AG08396 (cell line): ENCODE data around the gene BACH2.
"Not testable (repeated sequence)": the region's sequence is repeated elsewhere in the genome, so short reads cannot be mapped to it uniquely, and the experiment has no call there.

ENCODE experiments used
- DNase-seq: peaks from one replicate; pipeline ENCODE4 v3.0.0; 2012; ENCODE audit warnings: low spot score, mixed read lengths

BACH2 gene

DNA sequence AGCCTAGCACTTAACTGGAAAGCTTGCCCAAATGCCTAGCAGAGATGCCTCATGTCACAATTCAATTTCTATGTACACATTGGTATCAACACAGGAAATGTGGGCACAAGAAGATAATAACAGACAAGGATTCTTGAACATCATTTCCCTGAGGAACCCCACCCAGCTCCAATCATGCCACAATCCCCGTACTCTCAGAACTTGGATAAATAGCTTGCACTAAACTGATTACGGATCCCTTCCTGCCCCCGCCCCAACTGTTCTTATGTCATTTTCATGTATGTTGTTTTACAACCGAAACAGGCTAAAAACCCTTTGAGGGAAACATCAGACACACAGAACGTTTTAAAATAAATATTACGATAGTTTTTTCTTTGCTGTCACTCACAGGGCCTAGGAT is 87.1 kb downstream of the BACH2 start:
- no peak for DNase-seq

DNA sequence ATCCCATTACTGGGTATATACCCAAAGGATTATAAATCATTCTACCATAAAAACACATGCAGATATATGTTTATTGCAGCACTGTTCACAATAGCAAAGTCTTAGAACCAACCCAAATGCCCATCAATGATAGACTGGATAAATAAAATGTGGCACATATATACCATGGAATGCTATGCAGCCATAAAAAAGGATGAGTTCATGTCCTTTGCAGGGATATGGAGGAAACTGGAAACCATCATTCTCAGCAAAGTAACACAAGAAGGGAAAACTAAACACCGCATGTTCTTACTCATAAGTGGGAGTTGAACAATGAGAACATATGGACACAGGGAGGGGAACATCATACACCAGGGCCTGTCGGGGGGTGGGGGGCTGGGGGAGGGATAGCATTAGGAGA is 88.0 kb downstream of the BACH2 start:
- DNase-seq = not testable (repeated sequence)

DNA sequence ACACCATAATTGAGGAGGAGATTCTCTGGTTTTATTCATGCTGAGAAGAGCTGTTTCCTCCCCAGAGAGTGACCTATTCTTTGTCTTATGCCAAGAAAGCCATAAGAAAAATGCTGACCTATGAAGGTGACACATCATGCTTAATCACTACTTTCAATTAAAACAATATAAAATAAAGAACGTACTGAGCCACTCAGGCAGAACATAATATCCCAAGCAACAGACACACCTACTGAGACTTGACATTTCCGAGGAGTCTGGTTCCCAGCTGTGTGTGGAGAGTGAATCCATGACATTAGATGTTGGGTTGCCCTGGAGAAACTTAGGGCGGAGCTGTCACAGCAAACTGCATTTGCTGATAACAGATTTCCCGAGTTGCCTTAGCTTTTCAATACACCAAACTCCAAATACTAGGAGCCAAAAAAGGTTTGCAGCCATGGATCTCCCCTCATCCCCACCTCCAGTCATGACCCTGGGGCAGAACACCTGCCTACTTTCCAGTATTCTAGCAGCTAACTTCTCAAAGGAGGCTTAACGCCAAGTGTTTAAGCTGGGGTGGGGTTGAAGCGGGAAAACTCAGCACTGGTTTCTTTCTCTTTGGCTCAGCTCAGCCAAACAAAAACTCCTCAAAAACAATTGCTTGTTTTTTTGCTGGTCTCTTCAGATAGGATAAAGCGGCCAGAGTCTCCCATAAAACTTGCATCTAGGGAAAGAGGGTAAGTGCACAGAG is 92.2 kb downstream of the BACH2 start:
- no peak for DNase-seq

DNA sequence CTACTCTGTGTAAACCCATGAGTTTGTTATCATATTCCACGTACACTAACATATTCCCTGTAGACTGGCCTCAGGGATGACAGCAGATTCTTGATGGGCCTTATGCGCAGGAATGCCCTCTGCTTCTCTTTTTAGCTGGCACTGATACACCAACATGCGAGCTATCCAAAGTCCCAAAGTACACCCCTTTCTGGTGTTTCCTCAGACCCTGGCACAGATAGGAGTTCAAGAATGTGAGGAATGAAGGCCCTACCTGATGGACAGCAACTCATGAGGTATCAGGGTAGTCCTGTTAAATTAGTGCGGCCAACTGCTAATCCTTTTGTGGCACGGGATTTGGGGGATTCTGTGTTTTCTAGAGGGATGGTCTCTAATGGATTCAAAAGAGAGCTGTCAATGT is 93.0 kb downstream of the BACH2 start:
- no peak for DNase-seq

DNA sequence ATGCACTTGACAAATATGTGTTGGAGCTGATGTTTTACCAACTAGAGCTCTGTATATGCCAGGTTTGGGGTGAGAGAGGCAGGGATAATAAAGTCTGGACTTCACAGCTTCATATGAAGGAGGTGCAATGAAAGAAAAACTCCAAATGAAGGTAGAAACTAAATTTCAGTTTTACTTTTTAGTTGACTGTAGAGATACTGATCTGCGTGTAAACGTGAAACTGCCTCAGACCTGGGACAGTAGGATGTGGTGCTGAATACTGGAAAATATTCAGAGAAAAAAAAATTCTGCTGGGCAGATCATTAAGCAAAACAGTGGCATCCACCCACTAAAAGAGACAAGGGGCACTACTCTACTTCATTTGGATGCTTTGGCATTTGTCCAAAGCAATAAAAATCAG is 94.5 kb downstream of the BACH2 start:
- no peak for DNase-seq

DNA sequence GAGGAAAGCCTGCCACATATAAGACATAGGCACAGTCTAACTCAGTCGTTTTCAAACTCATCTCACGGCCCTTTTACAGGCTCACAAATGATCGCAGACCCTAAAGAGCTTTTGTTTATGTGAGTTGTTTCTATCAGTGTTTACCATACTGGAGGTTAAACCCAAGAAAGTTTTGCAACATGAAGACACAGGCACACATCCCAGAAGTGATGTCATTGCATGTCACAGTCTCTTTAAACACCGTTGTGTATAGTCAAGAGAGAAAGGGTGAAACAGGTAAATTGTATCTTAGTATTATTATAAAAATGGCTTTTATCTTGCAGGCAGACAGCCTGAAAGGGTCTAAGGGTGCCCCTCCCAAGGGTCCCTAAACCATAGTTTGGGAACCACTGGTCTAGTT is 96.7 kb downstream of the BACH2 start:
- DNase-seq = no peak

DNA sequence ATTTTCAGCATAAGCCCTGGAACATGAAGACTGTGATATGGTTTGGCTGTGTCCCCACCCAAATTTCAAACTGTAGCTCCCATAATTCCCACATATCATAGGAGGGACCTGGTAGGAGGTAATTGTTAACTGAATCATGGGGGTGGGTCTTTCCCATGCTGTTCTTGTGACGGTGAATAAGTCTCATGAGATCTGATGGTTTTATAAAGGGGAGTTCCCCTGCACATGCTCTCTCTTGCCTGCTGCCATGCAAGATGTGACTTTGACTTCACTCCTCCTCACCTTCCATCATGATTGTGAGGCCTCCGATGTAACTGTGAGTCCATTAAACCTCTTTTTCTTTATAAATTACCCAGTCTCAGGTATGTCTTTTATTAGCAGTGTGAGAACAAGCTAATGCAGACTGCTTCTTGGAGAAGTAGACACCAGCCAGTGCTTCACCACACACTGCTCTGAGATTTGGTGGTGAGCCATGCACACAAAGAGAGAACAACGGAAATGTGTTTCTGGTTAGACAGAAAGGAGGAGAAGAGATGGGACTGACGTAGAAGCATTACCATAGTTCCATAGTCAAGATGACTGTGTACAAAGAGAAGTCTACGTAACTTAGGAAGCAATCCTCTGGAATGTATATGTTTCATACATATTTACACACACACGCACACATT is 97.8 kb downstream of the BACH2 start:
- DNase-seq = no peak

DNA sequence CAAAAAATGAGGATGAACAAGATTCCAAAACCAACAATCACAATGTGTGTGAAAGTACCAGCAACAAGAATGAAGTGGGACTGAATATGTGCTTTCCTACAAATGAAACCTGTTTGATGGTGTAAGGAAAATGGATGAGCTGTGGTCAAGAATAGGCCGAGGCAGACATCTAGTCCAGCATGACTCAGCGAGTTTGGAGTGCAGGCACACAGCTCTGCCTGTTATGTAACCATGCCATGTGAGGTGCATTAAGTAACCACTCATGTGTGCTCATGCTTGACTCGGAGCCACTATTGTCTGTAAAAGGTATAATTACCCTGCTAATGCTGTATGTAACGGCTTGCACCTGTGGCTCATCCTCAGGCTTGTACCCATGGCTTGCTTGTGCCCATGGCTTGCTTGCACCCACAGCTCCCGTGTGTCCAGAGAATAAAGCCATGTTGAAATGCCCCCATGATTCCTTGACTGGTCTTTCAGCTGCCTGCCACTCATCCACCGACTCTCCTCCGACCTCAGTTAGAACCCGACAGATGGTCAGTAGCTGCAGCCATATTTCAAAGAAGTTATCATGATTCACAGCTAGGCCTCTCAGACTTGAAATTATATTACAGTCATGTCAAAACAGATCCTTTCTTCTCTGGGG is 98.7 kb downstream of the BACH2 start:
- no peak for DNase-seq

DNA sequence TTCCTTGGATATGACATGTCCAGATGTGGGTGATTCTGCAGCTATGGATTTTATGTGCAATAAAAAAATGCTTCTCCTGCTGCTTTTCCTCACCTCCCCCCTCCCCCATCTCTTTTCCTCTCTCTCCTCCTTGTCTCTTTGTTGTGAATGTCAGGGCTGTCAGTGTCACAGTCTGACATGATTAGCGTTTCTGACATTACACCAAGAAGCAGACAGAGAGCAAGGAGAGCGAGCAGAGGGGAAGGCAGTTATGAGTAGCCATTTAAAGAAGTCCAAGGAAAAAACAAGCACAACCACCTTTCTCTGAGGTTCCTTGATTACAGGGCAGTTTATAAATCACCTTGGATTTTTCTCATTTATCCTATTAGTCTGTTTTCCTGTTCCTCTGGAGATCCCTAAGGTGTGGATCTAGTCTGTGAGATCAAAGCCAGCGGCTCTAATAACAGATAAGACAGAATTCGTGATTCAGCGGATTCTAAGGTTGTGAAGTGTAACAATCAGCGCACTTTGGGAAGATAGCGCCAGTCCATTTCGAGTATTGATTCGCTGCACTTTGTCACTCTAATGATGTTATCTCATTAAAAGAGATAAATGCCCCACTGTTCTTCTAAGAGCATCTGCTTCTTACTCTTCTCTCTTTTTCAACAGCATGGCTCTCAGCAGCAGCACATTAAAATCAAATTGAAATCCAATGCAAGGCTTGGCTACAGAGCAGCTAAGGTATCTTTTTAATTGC is 101.4 kb downstream of the BACH2 start:
- no peak for DNase-seq

DNA sequence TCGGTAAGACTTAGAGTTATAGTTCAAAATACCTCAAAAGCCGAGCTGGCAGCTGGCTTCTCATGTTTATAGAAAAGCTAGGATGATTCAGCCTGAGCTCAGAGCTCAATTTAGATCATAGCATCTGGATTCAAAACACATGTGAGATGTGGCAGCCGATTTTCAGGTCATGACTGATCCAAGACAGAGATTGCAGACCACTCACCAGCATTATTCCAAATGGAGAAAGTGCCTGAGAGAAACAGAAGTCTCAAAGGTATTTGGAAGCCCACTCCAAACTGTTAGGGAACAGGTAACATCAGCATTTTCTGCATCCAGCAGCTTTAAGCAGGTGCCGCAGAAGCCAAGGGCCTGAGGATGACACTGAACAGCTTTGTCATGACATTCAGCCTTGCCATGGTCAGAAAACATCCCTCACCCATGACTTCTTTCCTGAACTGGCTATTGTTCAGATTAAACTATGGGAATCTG is 102.2 kb downstream of the BACH2 start:
- peak; percentile 57 for DNase-seq

DNA sequence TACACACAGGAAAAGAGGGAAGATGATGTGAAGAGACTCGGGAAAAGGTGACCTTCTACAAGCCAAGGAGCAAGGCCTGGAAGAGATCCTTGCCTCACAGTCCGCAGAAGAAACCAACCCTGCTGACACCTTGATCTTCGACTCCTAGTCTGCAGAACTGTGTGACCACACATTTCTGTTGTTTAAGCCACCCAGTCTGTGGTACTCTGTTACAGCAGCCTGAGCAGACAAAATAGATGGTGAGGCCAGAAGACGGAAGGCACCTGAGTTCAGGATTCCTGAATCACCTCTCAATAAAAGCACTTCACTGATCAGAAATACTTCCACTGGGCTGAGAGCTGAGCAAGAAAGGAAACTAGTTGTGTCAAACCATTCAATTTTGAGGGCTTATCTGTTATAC is 103.3 kb downstream of the BACH2 start:
- DNase-seq = no peak

DNA sequence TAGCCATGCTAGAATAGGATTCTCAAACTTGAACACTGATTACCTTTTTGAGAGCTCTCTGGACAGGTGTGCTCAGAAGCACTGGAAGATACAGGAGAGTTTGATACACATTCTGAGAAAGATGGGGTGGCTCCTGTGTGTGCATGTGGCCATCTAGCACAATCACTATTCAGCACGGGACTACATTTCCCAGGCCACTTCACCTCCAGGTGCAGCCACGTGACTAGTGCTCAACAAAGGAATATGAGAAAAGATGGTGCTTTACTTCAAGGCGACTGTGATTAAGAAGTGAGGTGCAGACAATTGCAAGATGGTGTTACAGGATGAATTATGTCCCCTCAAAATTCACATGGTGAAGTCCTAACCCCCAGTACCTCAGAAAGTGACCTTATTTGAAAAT is 103.8 kb downstream of the BACH2 start:
- no peak for DNase-seq

DNA sequence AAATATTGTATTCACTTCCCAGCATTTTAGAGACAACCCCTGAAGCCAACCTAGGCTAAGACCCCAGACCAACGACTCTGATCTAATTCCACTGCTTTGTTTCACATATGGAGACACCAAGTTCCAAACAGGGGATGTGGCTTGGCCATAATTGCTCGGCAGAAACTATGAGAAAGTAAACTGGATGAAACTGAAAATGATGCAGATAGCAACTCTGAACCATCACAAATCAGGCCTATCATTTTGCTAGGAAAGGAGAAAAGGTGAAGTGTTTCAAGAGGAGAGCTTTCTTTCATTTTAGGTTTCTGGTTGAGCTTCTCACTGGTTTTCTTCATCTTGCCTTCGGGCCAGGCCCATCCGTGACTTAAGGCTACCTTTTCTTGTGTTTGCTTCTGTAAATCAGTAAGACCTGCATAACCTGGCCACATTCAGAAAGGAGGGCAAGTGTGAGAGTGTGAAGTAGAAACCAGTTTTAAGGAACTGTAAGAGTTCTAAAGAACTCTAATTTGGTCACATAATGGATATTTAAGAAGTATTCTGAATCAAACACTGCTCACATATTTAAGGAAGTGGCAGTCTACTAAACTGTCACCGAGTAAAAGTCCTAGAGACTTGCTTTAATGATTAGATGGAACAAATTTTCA is 105.8 kb downstream of the BACH2 start:
- no peak for DNase-seq

DNA sequence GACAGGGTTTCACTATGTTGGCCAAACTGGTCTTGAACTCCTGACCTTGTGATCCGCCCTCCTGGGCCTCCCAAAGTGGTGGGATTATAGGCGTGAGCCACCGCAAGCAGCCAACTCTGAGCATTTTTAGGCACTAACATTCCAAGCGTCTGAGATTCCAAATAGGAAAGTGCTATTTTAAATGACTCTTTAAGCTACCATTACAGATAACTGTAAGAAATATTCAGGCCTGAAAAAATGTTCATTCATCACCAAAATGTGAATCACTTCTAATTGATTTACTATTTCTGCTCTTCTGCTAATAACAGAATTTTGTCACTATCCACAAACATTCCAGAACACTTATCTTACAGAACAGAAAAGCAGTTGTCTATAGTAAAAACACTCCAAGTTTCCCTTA is 106.5 kb downstream of the BACH2 start:
- DNase-seq = no peak

DNA sequence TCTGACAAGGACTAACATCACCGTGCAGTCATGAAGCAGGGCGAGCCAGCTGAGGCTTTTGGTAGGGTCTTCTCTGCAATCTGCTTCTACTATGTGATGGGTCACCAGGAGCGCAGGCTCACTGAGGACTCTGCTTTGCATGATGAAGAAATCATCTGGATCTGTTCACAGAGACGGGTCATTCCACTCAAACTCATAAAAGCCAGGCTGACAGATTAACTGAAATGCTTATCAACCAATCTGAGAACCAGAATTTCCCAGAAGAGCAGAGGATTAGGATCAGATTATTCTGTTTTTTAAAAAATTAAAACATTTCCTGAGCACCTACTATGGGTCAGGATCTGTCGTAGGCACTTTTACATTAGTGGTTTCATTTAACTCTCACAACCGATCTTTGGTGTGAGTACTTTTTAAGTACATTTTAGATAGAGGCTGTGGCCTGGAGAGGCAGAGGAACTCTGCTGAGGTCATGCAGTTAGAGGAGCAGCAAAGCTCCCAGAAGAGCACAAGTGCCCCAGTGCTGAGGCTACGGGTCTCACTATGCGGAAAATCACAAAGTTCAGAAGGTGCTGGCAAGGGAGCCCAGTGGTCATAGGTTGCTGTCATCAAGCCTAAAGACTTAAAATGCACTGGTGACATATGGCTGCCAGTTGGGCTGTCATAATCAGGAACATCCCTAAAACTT is 109.1 kb downstream of the BACH2 start:
- no peak for DNase-seq

DNA sequence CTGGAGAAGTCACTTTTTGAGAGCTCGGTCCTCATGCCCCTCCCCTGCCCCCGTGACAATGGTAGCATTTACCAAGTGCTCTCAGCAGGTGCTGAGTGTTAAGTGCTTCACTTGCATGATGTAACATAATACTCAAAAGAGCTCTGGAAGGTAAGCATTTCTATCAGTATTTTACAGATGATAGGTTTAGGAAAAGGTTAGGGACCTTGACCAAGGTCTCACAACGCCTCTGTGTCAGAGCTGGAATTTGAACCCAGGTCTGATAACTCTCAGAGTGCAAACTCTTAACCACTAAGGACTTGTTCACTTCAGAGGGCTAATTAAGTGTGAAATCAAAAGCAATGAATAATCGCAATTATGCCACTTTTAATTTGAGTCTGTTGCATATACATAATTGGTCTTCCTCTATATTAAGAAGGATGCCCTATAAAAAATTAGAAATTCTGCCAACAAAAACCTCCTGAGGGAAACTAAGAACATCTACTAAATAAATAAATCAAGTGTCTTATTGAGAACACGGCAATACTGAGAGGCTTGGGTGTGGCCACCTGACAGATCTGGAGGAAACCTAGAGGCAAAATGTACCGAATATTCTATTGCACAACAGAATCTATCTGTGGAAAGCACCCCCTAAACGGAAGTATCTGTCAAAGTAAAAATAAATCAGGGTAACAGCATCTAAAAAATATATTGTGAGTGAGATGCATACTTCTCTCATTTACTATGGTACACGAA is 109.8 kb downstream of the BACH2 start:
- DNase-seq = no peak

DNA sequence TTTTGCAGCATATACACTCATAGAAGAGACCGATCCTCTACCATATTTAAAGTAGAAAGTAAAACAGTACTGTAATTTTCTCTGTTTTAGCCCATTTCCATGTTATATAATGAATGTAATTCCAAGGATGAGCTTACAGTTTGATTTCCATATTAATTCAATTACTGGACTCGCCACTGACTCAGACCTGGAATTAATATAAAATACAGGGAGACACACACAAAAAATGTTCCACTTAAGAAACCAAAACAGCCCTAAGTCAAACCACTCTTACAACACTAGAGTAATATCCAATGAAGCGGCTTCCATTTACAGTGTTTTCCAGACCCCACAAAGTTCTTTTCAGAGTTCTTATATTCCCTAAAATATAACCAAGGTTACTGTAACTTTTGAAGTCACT is 110.6 kb downstream of the BACH2 start:
- DNase-seq = no peak

DNA sequence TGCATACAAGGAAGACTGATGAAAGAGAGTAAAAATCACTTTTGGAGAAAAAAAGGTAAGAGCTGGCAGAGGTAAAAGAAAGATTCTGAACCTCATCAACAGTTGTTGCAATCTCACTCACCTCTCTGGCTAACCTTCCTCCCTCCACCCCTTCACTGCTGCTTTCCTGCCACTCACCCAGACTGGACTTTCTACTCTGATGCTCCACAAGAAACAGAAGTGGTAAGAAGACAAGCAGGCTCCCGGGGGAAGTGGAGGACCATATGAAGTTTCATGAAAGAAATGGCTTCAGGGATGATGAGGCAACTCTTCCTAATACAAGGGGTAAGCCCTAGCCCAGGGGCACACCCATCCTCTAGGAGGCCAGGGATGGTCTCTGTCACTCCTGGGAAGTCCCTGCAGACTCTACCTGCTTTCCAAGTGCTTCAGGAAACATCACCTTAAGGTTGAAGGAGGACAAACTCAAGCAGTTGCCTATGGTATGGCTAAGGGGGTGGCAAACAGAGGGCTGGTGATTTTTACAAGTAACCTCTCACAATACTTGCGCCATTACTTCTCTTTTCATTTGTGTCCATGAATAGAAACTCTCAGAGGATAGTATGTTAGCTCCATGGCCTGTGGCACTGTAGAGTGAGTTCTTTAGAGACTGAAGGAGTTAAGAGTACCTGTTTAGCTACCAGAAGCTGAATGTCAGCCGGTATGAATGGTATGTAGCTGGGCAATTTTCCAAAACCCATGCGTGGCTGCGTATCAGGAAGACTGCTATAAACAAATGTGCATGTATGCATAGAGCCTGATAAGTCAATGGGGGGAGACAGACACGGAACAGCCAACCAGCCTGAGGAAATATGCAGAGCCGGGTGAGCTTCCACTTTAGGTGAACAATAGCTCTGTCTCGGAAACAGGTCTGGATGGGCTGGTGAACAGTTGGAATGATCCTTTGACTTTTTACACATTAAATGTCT is 112.0 kb downstream of the BACH2 start:
- DNase-seq = no peak

DNA sequence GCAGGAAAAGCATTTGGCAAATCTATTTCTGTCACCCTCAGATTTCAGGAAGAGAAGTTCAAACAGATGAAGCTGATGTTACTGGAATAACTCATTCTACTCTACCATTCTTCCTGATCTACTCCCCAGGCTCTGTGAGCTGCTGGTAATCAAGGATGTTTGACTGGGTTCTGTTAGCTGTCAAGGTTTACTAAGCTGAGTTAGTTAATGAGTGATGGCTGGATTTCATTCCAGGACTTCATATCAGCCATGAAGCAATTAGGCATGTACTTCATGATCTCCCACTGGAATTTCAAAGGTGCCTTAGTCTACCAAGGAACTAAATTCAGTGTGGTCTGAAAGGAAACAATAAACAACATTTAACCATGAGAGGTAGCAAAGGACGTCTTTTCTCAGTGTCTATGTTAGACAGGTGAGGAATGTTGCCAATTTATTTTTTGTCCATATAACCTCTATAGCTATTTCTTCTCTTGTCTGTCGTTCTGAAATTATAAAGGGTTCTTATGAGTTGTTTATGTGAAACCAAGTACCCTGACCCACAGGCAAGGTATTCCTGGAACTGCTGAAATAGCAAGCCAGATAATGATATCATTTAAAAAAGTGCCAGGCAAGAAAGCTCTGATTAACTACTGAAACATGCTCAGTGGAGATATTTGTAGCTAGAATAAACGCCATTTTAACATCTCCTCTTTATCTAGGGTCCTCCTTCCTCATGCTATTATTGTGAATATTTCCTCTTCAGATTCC is 112.9 kb downstream of the BACH2 start:
- no peak for DNase-seq
